Measurements from ENCODE around the gene POU2AF1.

POU2AF1 gene

DNA sequence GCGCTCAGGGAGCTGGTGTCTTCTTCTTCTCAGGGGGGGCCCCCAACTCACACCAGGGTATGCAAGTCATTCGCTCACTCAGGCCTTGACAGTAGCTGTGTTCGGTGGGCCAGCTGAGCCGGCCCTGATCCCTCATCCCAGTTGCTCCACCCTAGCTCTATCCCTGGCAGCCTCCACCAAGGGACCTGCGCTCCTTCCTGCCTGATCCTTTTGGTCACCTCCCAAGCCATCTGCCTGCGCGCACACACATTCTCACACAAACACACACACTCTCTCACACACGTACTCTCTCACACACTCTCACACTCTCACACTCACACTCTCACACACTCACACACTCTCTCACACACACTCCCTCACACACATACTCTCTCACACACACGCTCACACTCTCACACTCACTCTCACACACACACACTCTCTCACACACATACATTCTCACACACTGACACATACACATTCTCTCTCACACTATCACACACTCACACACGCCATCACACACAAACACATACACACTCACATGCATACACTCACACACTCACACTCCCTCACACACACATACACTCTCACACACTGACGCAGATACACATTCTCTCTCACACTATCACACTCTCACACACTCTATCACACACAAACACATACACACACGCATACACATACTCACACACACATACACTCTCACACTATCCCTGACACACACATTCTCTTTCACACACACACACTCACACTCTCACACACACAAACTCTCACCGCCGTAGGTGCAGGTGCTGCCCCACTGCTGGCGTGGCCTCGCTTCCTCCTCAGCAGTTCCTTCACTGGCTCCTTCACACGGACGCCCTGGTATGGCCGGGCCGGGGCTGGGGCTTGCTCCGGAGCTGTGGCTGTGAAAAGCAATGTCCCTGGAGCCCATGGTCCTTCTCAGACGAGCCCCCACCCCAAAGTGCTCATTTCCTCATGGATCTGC is 20.8 kb downstream of the POU2AF1 start:
- no peak overlapping the region for H3K4me3 ChIP-seq (replicated peaks in 1 of 2; ENCODE audit: low read depth in 2 of 2, low read length in 2 of 2)
- DNase-seq (ENCODE audit: low read depth in 2 of 2), result no peak
- TF ChIP-seq, protein P1, sequence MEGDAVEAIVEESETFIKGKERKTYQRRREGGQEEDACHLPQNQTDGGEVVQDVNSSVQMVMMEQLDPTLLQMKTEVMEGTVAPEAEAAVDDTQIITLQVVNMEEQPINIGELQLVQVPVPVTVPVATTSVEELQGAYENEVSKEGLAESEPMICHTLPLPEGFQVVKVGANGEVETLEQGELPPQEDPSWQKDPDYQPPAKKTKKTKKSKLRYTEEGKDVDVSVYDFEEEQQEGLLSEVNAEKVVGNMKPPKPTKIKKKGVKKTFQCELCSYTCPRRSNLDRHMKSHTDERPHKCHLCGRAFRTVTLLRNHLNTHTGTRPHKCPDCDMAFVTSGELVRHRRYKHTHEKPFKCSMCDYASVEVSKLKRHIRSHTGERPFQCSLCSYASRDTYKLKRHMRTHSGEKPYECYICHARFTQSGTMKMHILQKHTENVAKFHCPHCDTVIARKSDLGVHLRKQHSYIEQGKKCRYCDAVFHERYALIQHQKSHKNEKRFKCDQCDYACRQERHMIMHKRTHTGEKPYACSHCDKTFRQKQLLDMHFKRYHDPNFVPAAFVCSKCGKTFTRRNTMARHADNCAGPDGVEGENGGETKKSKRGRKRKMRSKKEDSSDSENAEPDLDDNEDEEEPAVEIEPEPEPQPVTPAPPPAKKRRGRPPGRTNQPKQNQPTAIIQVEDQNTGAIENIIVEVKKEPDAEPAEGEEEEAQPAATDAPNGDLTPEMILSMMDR (IDR thresholded peaks at IDR 0.05; ENCODE audit: low read depth, low read length), result no peak

DNA sequence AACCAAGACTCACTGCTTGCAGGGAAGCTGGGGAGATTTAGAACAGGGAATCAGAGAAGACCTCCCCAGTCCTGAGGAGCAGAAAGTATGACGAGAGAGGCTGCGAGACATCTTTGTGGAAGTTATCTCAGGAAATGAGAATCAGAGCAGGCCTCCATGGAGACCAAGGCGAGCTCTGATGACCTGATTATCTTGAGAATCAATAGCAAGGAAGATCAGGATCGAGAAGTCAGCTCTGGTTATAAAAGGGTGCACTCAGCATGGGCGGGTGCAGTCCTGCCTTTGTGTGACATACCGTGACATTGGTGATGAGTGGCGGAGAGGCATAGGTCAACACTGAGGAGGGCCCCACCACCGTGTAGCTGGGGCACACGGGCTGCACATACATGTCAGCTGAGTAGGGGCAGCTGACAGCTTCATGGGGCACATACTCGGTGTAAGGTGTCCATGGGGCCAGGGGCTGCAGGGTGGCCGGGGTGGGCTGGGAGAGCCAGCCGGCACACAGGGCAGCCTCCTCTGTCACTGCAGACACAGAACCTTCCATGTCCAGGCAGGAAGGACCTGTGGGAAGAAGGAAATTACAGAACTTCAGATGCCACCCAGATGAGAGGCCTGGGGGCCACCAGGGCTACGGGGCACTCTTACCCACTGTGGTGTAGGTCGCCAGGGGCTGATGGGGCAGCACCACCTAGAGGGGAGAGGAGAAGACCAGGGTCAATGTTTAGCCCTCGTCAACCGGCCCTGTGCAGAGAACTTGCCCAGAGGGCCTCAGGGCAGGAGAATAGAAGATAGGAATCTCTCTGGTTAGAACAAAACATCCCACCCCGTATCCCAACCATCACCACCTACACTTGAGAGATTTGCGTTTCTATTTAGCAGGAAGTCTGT is 21.7 kb downstream of the POU2AF1 start:
- no peak for DNase-seq (ENCODE audit: low read depth in 2 of 2)
- no peak overlapping the region for H3K4me3 ChIP-seq (replicated peaks in 1 of 2; ENCODE audit: low read depth in 2 of 2, low read length in 2 of 2)
- TF ChIP-seq, protein P1 (IDR thresholded peaks at IDR 0.05; ENCODE audit: low read depth, low read length), result no peak

- H3K4me3 ChIP-seq (replicated peaks in 1 of 2; ENCODE audit: low read depth in 2 of 2, low read length in 2 of 2), result no peak overlapping the region
- no peak for DNase-seq (ENCODE audit: low read depth in 2 of 2)
- TF ChIP-seq, protein P1 (IDR thresholded peaks at IDR 0.05; ENCODE audit: low read depth, low read length), result no peak
Observed at GRCh38 chr11:111356660-111357048, 22.4 kb downstream of the POU2AF1 start.

- no peak for DNase-seq (ENCODE audit: low read depth in 2 of 2)
- TF ChIP-seq, protein P1 (IDR thresholded peaks at IDR 0.05; ENCODE audit: low read depth, low read length), result no peak
- no peak overlapping the region for H3K4me3 ChIP-seq (replicated peaks in 1 of 2; ENCODE audit: low read depth in 2 of 2, low read length in 2 of 2)
Observed at GRCh38 chr11:111355956-111356659, 23.0 kb downstream of the POU2AF1 start.

DNA sequence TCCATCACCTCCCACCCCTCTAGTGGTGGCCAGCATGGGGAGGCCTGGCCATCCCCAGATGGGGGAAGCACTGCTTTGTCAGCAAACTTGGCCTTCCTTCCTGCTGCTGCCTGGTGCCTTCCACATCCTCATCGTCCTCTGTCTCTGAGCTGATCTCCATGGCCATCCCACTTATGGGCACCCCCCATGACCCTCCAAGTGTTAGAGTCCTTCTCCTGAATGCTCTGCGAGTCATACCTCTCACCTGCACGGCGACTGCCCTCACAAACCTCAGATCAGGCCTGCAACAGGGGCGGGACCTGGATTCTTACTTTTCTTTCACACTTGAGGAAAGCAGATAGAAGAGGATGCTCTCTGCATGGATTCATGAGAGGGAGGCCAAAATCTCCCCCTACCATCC is 24.0 kb downstream of the POU2AF1 start:
- DNase-seq (ENCODE audit: low read depth in 2 of 2), result no peak
- TF ChIP-seq, protein P1 (IDR thresholded peaks at IDR 0.05; ENCODE audit: low read depth, low read length), result no peak
- no peak overlapping the region for H3K4me3 ChIP-seq (replicated peaks in 1 of 2; ENCODE audit: low read depth in 2 of 2, low read length in 2 of 2)

DNA sequence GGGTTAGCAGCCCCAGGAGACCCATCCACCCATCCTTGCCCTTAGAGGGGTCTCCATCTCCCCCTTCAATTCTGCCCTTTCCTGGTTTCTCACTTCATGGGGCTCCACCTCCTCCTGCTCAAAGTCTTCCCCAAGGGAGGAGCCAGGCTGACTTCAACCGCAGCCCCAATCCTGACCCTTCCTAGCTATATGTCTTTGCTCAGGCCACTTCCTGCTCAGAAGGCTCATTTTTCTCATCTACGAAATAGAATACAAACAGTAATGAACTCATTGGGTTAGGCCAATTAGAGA is 24.5 kb downstream of the POU2AF1 start:
- no peak overlapping the region for H3K4me3 ChIP-seq (replicated peaks in 1 of 2; ENCODE audit: low read depth in 2 of 2, low read length in 2 of 2)
- DNase-seq (ENCODE audit: low read depth in 2 of 2), result no peak
- TF ChIP-seq, protein P1 (IDR thresholded peaks at IDR 0.05; ENCODE audit: low read depth, low read length), result no peak

Data from cardiac fibroblast (primary cell).